HFFc6 (cell line): ENCODE measurements around the gene CCDC9B. TPM values are rescaled to one million over a fixed set of nuclear protein-coding genes. Genes with fewer than 3 reads are reported as not detected.
A peak's percentile ranks its signal among the peaks of the same experiment; 100 is the strongest.

Source experiments
- DNase-seq: peaks from one replicate; pipeline ENCODE4 v3.0.0-alpha.2; 2018
- H3K27ac Mint-ChIP-seq: 2 replicates; pipeline ENCODE4 v1.8.0; 2020; ENCODE audit warnings: mild to moderate bottlenecking, mixed read lengths
- H3K27me3 Mint-ChIP-seq: 2 replicates; pipeline ENCODE4 v1.8.0; 2021; ENCODE audit warnings: mild to moderate bottlenecking, moderate library complexity, mixed read lengths; ENCODE audit not compliant: insufficient read depth
- H3K36me3 Mint-ChIP-seq: 2 replicates; pipeline ENCODE4 v1.8.0; 2021; ENCODE audit warnings: low read depth, mixed read lengths
- H3K4me1 Mint-ChIP-seq: 2 replicates; pipeline ENCODE4 v1.8.0; 2020; ENCODE audit warnings: low read depth, mixed read lengths
- H3K4me3 Mint-ChIP-seq: 2 replicates; pipeline ENCODE4 v1.8.0; 2020; ENCODE audit warnings: mild to moderate bottlenecking, moderate library complexity, mixed read lengths
- H3K9me3 Mint-ChIP-seq: 2 replicates; pipeline ENCODE4 v1.8.0; 2020; ENCODE audit warnings: mild to moderate bottlenecking, mixed read lengths
- CTCF ChIP-seq: fragments of 200-600 bp; sonication (generic); IDR thresholded peaks from 2 replicates; pipeline ENCODE4 v1.5.0; 2021; ENCODE audit warnings: antibody characterized with exemption, mild to moderate bottlenecking
- total RNA-seq, 6 experiments: library from RNA; stranded (reverse); fragmentation: NEBNext Ultra II Directional; extraction: Animal tissue kit (Norgen Biotek cat#: 25700); gene quantifications; 2 replicates in 1 of 6; 3 replicates in 5 of 6; pipeline ENCODE4 v1.2.3, GENCODE V29; 2021

The CCDC9B gene
- total RNA-seq, 6 experiments from 2014 or later: 54.3 to 92.3 (median 57.9) TPM

DNA sequence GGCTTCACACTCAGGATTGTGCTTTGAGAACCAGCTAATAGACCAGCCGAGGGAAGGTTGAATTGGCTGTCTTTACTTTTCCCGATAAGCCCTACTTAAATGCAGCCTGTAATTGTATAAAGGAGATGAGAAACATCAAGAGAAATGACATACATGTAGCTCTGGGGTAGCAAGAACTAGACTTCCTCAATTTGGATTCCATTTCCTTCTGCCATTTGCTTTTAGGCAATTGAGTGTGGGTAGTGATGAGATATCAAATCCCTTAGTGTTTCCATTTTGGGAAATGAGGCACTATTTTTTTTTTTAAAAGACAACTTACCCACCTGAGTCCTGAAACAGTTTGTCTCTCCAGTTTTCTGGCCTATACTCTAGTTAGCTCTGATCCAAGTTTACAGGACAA is 15.0 kb downstream of the CCDC9B start:
- peaks cover 7% of the 10 kb centered on the region for H3K27me3 Mint-ChIP-seq
- peaks cover 11% of the 10 kb centered on the region; the same call in 1 of the 2 replicates for H3K36me3 Mint-ChIP-seq
- no peak for DNase-seq
- no peaks in the 10 kb centered on the region for H3K9me3 Mint-ChIP-seq
- no peak overlapping the region for H3K27ac Mint-ChIP-seq
- TF ChIP-seq CTCF: no peak
- H3K4me3 Mint-ChIP-seq: peak overlapping the region; percentile 85
- H3K4me1 Mint-ChIP-seq: peaks cover 68% of the 10 kb centered on the region

DNA sequence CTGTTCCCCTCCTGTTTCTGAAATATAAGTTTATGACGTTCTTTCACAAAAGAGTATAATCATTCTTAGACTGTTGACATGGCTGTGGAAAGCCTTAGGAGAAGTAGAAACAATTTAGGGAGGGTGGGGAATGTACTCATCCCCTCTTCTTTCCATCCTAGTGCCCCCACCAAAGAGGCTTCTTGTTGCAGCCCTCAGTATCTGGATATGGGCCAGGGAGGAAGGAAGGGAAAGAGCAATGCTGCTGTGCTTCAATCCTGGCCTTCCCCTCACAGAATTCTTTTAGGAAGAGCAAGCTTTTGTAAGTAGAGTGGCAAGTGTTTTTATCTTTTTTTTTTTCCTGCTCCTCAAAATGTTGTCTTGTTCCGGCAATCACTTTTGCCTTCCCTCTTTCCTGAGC is 15.6 kb downstream of the CCDC9B start:
- H3K27ac Mint-ChIP-seq: peak overlapping the region; percentile 55
- H3K4me1 Mint-ChIP-seq: peaks cover 72% of the 10 kb centered on the region
- peaks cover 7% of the 10 kb centered on the region for H3K27me3 Mint-ChIP-seq
- TF ChIP-seq CTCF: no peak
- peak overlapping the region; percentile 85 for H3K4me3 Mint-ChIP-seq
- no peak for DNase-seq
- H3K36me3 Mint-ChIP-seq: peaks cover 11% of the 10 kb centered on the region; the same call in 1 of the 2 replicates
- no peaks in the 10 kb centered on the region for H3K9me3 Mint-ChIP-seq

DNA sequence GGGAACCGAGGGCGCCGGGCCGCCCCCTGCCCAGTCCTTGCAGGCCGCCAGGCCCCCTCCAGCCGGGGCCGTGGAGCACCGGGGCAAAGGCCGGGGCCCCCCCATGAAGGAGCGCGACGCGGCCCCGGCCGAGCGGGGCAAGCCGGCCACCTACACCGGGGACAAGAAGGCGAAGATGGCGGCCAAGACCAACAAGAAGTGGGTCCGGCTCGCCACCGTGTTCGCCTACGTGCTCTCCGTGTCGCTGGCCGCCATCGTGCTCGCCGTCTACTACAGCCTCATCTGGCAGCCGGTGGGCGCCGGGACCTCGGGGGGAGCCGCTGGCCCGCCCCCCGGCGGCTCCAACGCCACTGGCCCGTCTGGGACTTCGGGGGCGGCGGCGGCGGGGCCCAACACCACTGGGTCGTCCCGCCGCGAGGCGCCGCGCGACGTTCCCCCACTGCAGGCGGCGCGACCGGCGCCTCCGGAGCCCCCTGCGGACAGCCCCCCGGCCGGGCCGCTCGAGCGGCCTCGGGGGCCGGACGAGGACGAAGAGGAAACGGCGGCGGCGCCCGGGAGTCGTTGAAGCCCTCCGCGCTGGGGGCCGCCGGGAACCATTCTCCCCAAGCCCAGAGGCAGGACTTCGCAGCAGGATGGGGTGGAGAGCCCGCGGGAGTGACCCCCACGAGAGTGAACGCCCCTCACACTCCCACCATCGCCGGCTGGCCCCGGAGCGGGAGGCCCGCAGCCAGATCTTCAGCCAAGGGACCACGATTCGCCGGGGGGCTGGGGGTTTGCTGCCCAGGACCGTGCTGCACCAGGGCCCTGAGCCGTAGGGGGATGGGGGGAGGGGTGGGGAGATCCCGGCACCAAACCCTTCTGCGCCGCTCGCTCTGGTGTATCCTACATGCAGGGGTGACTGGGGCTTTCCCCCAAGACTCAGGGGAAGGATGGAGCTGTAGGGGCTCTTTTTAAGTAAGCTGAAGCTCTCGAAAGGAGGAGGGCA is 16.5 kb downstream of the CCDC9B start:
- Mint-ChIP-seq H3K27ac (peak overlapping the region; percentile 52; the same call in 1 of the 2 replicates), H3K36me3 (peaks cover 11% of the 10 kb centered on the region; the same call in 1 of the 2 replicates), H3K4me3 (peak overlapping the region; percentile 85), H3K9me3 (no peaks in the 10 kb centered on the region), H3K4me1 (peaks cover 67% of the 10 kb centered on the region), H3K27me3 (peaks cover 5% of the 10 kb centered on the region)
- TF ChIP-seq CTCF: no peak
- DNase-seq: no peak

- peak within 1 kb of the TSS; percentile 85 for H3K4me3 Mint-ChIP-seq
- H3K27ac Mint-ChIP-seq: no peak within 1 kb of the TSS
- no peaks in the 10 kb centered on the region for H3K9me3 Mint-ChIP-seq
- H3K4me1 Mint-ChIP-seq: peaks cover 59% of the 10 kb centered on the region
- peak; percentile 85 for DNase-seq
- TF ChIP-seq CTCF: peak; percentile 82
- peaks cover 11% of the 10 kb centered on the region; the same call in 1 of the 2 replicates for H3K36me3 Mint-ChIP-seq
- H3K27me3 Mint-ChIP-seq: peaks cover 2% of the 10 kb centered on the region
These were observed 17.3 kb downstream of the CCDC9B start, which contains the start of gene INAFM2 for GRCh38 chr15:40323239-40323952. INAFM2 (plus strand) TSS chr15:40323692; CDS start chr15:40324056, 364 bp downstream.

- Mint-ChIP-seq H3K27ac (no peak overlapping the region), H3K36me3 (peaks cover 11% of the 10 kb centered on the region; the same call in 1 of the 2 replicates), H3K9me3 (no peaks in the 10 kb centered on the region), H3K4me3 (peak overlapping the region; percentile 81), H3K27me3 (peaks cover 2% of the 10 kb centered on the region), H3K4me1 (peaks cover 52% of the 10 kb centered on the region)
- TF ChIP-seq CTCF: no peak
- DNase-seq: no peak
These were observed 18.1 kb downstream of the CCDC9B start for GRCh38 chr15:40322531-40323238.
